Panc1 (cell line): ENCODE data around the gene PRPS1. TPM values are rescaled to one million over a fixed set of nuclear protein-coding genes. Genes with fewer than 3 reads are reported as not detected.

Experiments
- ATAC-seq: fragments of 200-7000 bp; cut with Tn5 transposase; 2 replicates; pipeline ENCODE4 v1.9.1; 2020; ENCODE audit warnings: mild to moderate bottlenecking, moderate library complexity
- BruUV-seq: library from RNA; stranded (reverse); fragments of 400-500 nt; replicated peaks from 2 replicates; lab custom pipeline; 2021; lab: Mats Ljungman, UMichigan
- CTCF ChIA-PET: fragments of 300-600 bp; sonication (Branson Sonifier 250); formaldehyde crosslinking; loops from one replicate; lab custom pipeline; 2022; ENCODE audit warnings: antibody characterized with exemption; lab: Charles Lee
- POLR2A ChIA-PET: fragments of 300-600 bp; sonication (Branson Sonifier 250); formaldehyde crosslinking; loops from one replicate; lab custom pipeline; 2022; ENCODE audit warnings: antibody characterized with exemption; lab: Charles Lee
- DNase-seq: peaks from one replicate; pipeline ENCODE4 v3.0.0-alpha.2; 2010; ENCODE audit warnings: low read depth, low spot score
- H3K27ac ChIP-seq: 2 replicates; pipeline ENCODE4 v1.5.1; 2011; ENCODE audit warnings: mild to moderate bottlenecking, low read length, inconsistent platforms
- H3K27me3 ChIP-seq: fragments of 200-500 bp; sonication (Bioruptor generic); 2 replicates; pipeline ENCODE4 v1.6.0; 2014; ENCODE audit warnings: low read length, inconsistent platforms; ENCODE audit not compliant: control insufficient read depth, insufficient read depth
- H3K36me3 ChIP-seq: fragments of 200-500 bp; sonication (Bioruptor generic); 2 replicates; pipeline ENCODE4 v1.5.1; 2014; ENCODE audit warnings: inconsistent platforms, mild to moderate bottlenecking, low read length, moderate library complexity; ENCODE audit not compliant: control insufficient read depth, insufficient read depth
- H3K4me1 ChIP-seq: 2 replicates; pipeline ENCODE4 v1.5.1; 2011; ENCODE audit warnings: inconsistent platforms, mild to moderate bottlenecking, low read length, moderate library complexity; ENCODE audit not compliant: control insufficient read depth, insufficient read depth
- H3K4me3 ChIP-seq, 2 experiments: 2 replicates each; pipeline ENCODE4 v1.5.1; 2011 to 2012; ENCODE audit warnings: low read depth in 2 of 2, low read length in 2 of 2, mild to moderate bottlenecking in 2 of 2, inconsistent platforms in 1 of 2, moderate library complexity in 1 of 2
- H3K9me3 ChIP-seq: fragments of 200-500 bp; sonication (Bioruptor generic); 2 replicates; pipeline ENCODE4 v1.5.1; 2014; ENCODE audit warnings: low read depth, mild to moderate bottlenecking, inconsistent platforms, low read length, moderate library complexity; ENCODE audit not compliant: control insufficient read depth, insufficient read depth
- POLR2AphosphoS5 ChIP-seq: IDR thresholded peaks from 2 replicates; pipeline ENCODE4 v1.6.1; 2012; ENCODE audit warnings: mild to moderate bottlenecking, low read depth, low read length, moderate library complexity
- SIN3A ChIP-seq: IDR thresholded peaks from 2 replicates; pipeline ENCODE4 v1.6.1; 2012; ENCODE audit warnings: low read depth, mild to moderate bottlenecking, low read length, moderate library complexity, borderline replicate concordance; ENCODE audit not compliant: insufficient read depth
- TCF7L2 ChIP-seq: IDR thresholded peaks from 2 replicates; pipeline ENCODE4 v1.6.1; 2011; ENCODE audit warnings: mild to moderate bottlenecking, low read depth, low read length, inconsistent platforms
- in situ Hi-C: cut with HindIII; loops from 2 replicates; pipeline ENCODE4 v1.10.0; 2016; ENCODE audit warnings: low sequenced_read_pairs, low pct_unique_long_range_greater_than_20kb
- intact Hi-C: fragments of 100-400 bp; cut with micrococcal nuclease; formaldehyde crosslinking; loops from one replicate; pipeline ENCODE4 v1.10.0; 2022; ENCODE audit not compliant: unreplicated experiment
- total RNA-seq: library from RNA; stranded (reverse); gene quantifications from one replicate; pipeline ENCODE4 v1.2.1, GENCODE V29; 2021; ENCODE audit not compliant: unreplicated experiment
- TF ChIP-seq, protein P1 (sequence below), 2 experiments: IDR thresholded peaks; 2 replicates each; pipeline ENCODE4 v1.6.1; 2011 to 2012; ENCODE audit warnings: low read depth in 2 of 2, control low read depth in 1 of 2, low read length in 1 of 2, mild to moderate bottlenecking in 1 of 2, moderate library complexity in 1 of 2; ENCODE audit not compliant: insufficient read depth in 1 of 2
- TF ChIP-seq, protein P2 (sequence below): fragments of 450-650 bp; IDR thresholded peaks from 2 replicates; pipeline ENCODE4 v1.5.1; 2017; ENCODE audit warnings: mild to moderate bottlenecking

PRPS1 gene
- total RNA-seq, 1 experiment from 2014 or later = 152 TPM

DNA sequence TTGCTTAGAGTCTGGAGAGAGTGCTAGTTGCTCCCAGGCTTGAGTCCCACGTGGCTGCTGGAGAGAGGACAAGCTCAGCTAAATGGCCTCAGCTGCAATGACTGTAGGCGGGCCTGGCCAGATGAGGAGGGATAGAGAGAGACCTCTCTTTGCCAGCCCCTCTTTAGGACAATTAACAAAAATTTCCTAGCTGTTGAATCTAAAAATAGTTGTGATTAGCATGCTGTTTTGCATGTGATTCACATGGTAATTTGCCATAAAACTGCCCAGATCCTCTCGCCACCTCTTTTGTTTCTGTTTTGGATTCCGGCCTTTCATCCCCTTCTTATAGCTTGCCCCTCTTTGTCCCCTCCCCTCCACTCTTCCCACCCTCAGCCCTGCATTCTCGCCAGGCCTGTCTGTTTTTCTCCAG is 28.9 kb upstream of the PRPS1 start:
- TF ChIP-seq, protein P1, sequence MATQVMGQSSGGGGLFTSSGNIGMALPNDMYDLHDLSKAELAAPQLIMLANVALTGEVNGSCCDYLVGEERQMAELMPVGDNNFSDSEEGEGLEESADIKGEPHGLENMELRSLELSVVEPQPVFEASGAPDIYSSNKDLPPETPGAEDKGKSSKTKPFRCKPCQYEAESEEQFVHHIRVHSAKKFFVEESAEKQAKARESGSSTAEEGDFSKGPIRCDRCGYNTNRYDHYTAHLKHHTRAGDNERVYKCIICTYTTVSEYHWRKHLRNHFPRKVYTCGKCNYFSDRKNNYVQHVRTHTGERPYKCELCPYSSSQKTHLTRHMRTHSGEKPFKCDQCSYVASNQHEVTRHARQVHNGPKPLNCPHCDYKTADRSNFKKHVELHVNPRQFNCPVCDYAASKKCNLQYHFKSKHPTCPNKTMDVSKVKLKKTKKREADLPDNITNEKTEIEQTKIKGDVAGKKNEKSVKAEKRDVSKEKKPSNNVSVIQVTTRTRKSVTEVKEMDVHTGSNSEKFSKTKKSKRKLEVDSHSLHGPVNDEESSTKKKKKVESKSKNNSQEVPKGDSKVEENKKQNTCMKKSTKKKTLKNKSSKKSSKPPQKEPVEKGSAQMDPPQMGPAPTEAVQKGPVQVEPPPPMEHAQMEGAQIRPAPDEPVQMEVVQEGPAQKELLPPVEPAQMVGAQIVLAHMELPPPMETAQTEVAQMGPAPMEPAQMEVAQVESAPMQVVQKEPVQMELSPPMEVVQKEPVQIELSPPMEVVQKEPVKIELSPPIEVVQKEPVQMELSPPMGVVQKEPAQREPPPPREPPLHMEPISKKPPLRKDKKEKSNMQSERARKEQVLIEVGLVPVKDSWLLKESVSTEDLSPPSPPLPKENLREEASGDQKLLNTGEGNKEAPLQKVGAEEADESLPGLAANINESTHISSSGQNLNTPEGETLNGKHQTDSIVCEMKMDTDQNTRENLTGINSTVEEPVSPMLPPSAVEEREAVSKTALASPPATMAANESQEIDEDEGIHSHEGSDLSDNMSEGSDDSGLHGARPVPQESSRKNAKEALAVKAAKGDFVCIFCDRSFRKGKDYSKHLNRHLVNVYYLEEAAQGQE (IDR thresholded peaks at IDR 0.05; ENCODE audit: insufficient read depth in 1 of 2, low read depth in 2 of 2, low read length in 1 of 2) = no peak
- no peak for TF ChIP-seq SIN3A
- TF ChIP-seq, protein P2, sequence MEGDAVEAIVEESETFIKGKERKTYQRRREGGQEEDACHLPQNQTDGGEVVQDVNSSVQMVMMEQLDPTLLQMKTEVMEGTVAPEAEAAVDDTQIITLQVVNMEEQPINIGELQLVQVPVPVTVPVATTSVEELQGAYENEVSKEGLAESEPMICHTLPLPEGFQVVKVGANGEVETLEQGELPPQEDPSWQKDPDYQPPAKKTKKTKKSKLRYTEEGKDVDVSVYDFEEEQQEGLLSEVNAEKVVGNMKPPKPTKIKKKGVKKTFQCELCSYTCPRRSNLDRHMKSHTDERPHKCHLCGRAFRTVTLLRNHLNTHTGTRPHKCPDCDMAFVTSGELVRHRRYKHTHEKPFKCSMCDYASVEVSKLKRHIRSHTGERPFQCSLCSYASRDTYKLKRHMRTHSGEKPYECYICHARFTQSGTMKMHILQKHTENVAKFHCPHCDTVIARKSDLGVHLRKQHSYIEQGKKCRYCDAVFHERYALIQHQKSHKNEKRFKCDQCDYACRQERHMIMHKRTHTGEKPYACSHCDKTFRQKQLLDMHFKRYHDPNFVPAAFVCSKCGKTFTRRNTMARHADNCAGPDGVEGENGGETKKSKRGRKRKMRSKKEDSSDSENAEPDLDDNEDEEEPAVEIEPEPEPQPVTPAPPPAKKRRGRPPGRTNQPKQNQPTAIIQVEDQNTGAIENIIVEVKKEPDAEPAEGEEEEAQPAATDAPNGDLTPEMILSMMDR = no peak
- TF ChIP-seq TCF7L2 = no peak
- TF ChIP-seq POLR2AphosphoS5 = no peak

GRCh38 chrX:107600366-107600765 is 27.9 kb upstream of the PRPS1 start:
- BruUV-seq = no TSS peak
- DNase-seq = no peak
- in situ Hi-C loops (no loop called here), intact Hi-C loops (no loop called here)
- Histone ChIP-seq H3K36me3 (no peaks in the 10 kb centered on the region), H3K4me3 (no peak overlapping the region), H3K9me3 (no peaks in the 10 kb centered on the region), H3K4me1 (no peaks in the 10 kb centered on the region), H3K27ac (no peak overlapping the region), H3K27me3 (no peaks in the 10 kb centered on the region)
- TF ChIP-seq TCF7L2 (no peak), POLR2AphosphoS5 (no peak), SIN3A (no peak)
- TF ChIP-seq, protein P2 = no peak
- TF ChIP-seq, protein P1 (IDR thresholded peaks at IDR 0.05; ENCODE audit: insufficient read depth in 1 of 2, low read depth in 2 of 2, low read length in 1 of 2) = no peak
- ChIA-PET CTCF (interaction anchor here (0.9 kb wide), 1 partner anchor 31 kb away, joined by 3 read pairs; no protein-coding TSS in a partner anchor), POLR2A (no interaction called here)
- no peak for ATAC-seq

More for the DNA sequence above, 28.9 kb upstream of the PRPS1 start:
- no peak overlapping the region for H3K27ac ChIP-seq
- ATAC-seq (no peak), DNase-seq (no peak)
- POLR2A ChIA-PET = no interaction called here
- H3K36me3 ChIP-seq = no peaks in the 10 kb centered on the region
- H3K9me3 ChIP-seq = no peaks in the 10 kb centered on the region
- CTCF ChIA-PET = interaction anchor here (0.5 kb wide), 1 partner anchor 149 kb away, joined by 4 read pairs; no protein-coding TSS in a partner anchor
- in situ Hi-C loops (no loop called here), intact Hi-C loops (no loop called here)
- BruUV-seq = no TSS peak
- H3K4me3 ChIP-seq = no peak overlapping the region
- no peaks in the 10 kb centered on the region for H3K27me3 ChIP-seq
- no peaks in the 10 kb centered on the region for H3K4me1 ChIP-seq
